HepG2 (cell line): ENCODE measurements around the gene SERPINE2. TPM values are rescaled to one million over a fixed set of nuclear protein-coding genes. Genes with fewer than 3 reads are reported as not detected.
A peak's percentile ranks its signal among the peaks of the same experiment; 100 is the strongest.

Experiments used
- ASH2L ChIP-seq: fragments of 300-600, 200-600 bp; sonication (generic); IDR thresholded peaks from 2 replicates; pipeline ENCODE4 v1.7.0; 2017; ENCODE audit warnings: low read depth, mild to moderate bottlenecking, moderate library complexity, mixed read lengths, low read length; ENCODE audit not compliant: insufficient read length
- ATF7 ChIP-seq, 2 experiments: fragments of 450-650 bp in 1 of 2; sonication (generic) in 1 of 2; formaldehyde crosslinking in 1 of 2; IDR thresholded peaks; 2 replicates each; pipeline versions ENCODE4 v1.4.0 to v1.6.1; 2016 to 2020; ENCODE audit warnings: antibody characterized with exemption in 1 of 2, mild to moderate bottlenecking in 1 of 2, missing genetic modification reagents in 1 of 2
- DMAP1 ChIP-seq: IDR thresholded peaks from 2 replicates; pipeline ENCODE4 v1.6.1; 2016
- HDAC1 ChIP-seq: sonication (generic); formaldehyde crosslinking; IDR thresholded peaks from 2 replicates; pipeline ENCODE4 v1.5.1; 2020; ENCODE audit warnings: mild to moderate bottlenecking, missing genetic modification reagents
- NFKBIZ ChIP-seq: IDR thresholded peaks from 2 replicates; pipeline ENCODE4 v1.6.1; 2018; ENCODE audit warnings: missing genetic modification reagents, missing compliant biosample characterization
- NONO ChIP-seq, 2 experiments: fragments of 450-650 bp in 1 of 2; sonication (generic) in 1 of 2; formaldehyde crosslinking in 1 of 2; IDR thresholded peaks in 1 of 2; conservative IDR thresholded peaks in 1 of 2; 2 replicates each; pipeline versions ENCODE4 v1.6.1 to v1.8.0; 2017 to 2022; ENCODE audit warnings: mild to moderate bottlenecking in 1 of 2, missing genetic modification reagents in 1 of 2, moderate library complexity in 1 of 2
- NR2F6 ChIP-seq, 2 experiments: IDR thresholded peaks; 2 replicates each; pipeline ENCODE4 v1.6.1; 2016; ENCODE audit warnings: antibody characterized with exemption in 1 of 2, mild to moderate bottlenecking in 1 of 2
- RFX5 ChIP-seq: IDR thresholded peaks from 2 replicates; pipeline ENCODE4 v1.6.1; 2011; ENCODE audit warnings: low read depth, low read length, improper control_type of control experiment
- SALL2 ChIP-seq: sonication (generic); formaldehyde crosslinking; IDR thresholded peaks from 2 replicates; pipeline ENCODE4 v1.8.1; 2023; ENCODE audit warnings: mild to moderate bottlenecking, missing genetic modification reagents, inconsistent platforms
- SIN3A ChIP-seq: IDR thresholded peaks from 2 replicates; pipeline ENCODE4 v1.6.1; 2011; ENCODE audit warnings: low read depth, mild to moderate bottlenecking, control low read depth, low read length, borderline replicate concordance
- ZNF816 ChIP-seq: sonication (generic); formaldehyde crosslinking; IDR thresholded peaks from 2 replicates; pipeline ENCODE4 v1.8.0; 2022; ENCODE audit warnings: missing genetic modification reagents, mild to moderate bottlenecking, borderline replicate concordance
- ZSCAN9 ChIP-seq: IDR thresholded peaks from 2 replicates; pipeline ENCODE4 v1.6.1; 2016; ENCODE audit warnings: borderline replicate concordance
- polyA plus RNA-seq, 8 experiments: library from polyadenylated mRNA; depleted of rRNA in 3 of 8; stranded (reverse) in 7 of 8; unstranded in 1 of 8; fragments of >200 nt; fragmentation: Illumina TruSeq in 4 of 8; extraction: Trizol in 4 of 8; gene quantifications; 2 replicates each; pipeline versions ENCODE4 v1.2.1 to v1.2.3, GENCODE V29; 2011 to 2016; ENCODE audit warnings: low read depth in 4 of 8, missing spikeins in 1 of 8, mixed read lengths in 1 of 8; ENCODE audit not compliant: insufficient read depth in 1 of 8
- total RNA-seq, 5 experiments: library from RNA; depleted of rRNA; stranded (reverse); fragments of >200 nt; fragmentation: Illumina TruSeq; extraction: Trizol; gene quantifications; 2 replicates each; pipeline ENCODE4 v1.2.3, GENCODE V29; 2016; ENCODE audit warnings: low read depth in 1 of 5
- TF ChIP-seq, protein P1 (sequence below): IDR thresholded peaks from 2 replicates; pipeline ENCODE4 v1.6.1; 2016
- TF ChIP-seq, protein P2 (sequence below): sonication (generic); formaldehyde crosslinking; IDR thresholded peaks from 2 replicates; pipeline ENCODE4 v1.8.0; 2022; ENCODE audit warnings: missing genetic modification reagents, mild to moderate bottlenecking, borderline replicate concordance
- TF ChIP-seq, protein P3 (sequence below): sonication (generic); formaldehyde crosslinking; IDR thresholded peaks from 2 replicates; pipeline ENCODE4 v1.5.1; 2020; ENCODE audit warnings: missing genetic modification reagents, mild to moderate bottlenecking, borderline replicate concordance
- TF ChIP-seq, protein P4 (sequence below): sonication (generic); formaldehyde crosslinking; IDR thresholded peaks from 2 replicates; pipeline ENCODE4 v1.9.0; 2021; ENCODE audit warnings: missing genetic modification reagents, borderline replicate concordance
- TF ChIP-seq, protein P5 (sequence below): sonication (generic); formaldehyde crosslinking; IDR thresholded peaks from 2 replicates; pipeline ENCODE4 v1.5.1; 2020; ENCODE audit warnings: mild to moderate bottlenecking, missing genetic modification reagents, moderate library complexity
- TF ChIP-seq, protein P6 (sequence below): IDR thresholded peaks from 2 replicates; pipeline ENCODE4 v1.6.1; 2016

SERPINE2 gene
- total and polyA plus RNA-seq, 2 of the 13 experiments (the other 11 are each of a cell fraction or from before 2014, with no cell fraction given), result 7.9 to 18.1 TPM

DNA sequence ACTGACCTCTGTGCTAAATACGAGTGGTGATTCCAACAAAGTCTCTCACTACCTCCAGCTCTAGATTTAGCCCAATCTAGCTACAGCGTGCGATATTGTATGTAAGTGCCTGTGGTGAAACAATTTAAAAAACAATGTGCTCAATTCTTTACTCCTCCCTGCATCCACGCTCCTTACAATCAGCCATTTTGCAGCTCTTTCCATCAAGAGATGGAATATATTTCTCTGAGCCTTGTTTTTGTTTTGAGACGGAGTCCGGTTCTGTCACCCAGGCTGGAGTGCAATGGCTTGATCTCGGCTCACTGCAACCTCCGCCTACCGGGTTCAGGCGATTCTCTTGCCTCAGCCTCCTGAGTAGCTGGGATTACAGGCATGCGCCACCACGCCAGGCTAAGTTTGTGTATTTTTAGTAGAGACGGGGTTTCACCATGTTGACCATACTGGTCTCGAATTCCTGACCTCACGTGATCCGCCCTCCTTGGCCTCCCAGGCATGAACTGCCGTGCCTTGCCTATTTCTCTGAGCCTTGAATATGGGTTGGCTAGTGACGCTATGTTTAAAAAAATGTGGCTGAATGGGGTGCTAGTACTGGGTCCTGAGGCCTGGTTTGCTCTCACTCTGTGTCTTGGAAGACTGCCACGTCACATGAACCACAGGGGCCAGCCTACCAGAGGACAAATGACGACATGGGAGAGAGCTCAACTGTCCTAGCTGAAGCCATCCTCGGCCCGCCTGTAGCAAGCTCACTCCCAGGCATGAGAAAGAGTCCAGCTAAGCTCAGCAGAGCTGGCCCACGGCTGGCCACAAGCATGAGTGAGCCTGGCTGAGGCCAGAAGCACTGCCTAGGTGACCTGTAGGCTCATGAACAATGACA is 108.7 kb downstream of the SERPINE2 start (continued):
- TF ChIP-seq, protein P1, sequence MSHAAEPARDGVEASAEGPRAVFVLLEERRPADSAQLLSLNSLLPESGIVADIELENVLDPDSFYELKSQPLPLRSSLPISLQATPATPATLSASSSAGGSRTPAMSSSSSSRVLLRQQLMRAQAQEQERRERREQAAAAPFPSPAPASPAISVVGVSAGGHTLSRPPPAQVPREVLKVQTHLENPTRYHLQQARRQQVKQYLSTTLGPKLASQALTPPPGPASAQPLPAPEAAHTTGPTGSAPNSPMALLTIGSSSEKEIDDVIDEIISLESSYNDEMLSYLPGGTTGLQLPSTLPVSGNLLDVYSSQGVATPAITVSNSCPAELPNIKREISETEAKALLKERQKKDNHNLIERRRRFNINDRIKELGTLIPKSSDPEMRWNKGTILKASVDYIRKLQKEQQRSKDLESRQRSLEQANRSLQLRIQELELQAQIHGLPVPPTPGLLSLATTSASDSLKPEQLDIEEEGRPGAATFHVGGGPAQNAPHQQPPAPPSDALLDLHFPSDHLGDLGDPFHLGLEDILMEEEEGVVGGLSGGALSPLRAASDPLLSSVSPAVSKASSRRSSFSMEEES (CRISPR knock-in tag), result peak; percentile 92
- peak; percentile 80 for TF ChIP-seq HDAC1 (CRISPR knock-in tag)
- peak; percentile 83 for TF ChIP-seq SALL2 (CRISPR knock-in tag)
- peak; percentile 87 for TF ChIP-seq ATF7 (IDR thresholded peaks at IDR 0.05)
- TF ChIP-seq ATF7 (CRISPR knock-in tag; IDR thresholded peaks at IDR 0.05), result peak; percentile 93; the same call in 1 of the 2 replicates
- TF ChIP-seq DMAP1 (CRISPR knock-in tag), result peak; percentile 95
- TF ChIP-seq ZNF816 (CRISPR knock-in tag), result peak; percentile 95
- TF ChIP-seq, protein P2, sequence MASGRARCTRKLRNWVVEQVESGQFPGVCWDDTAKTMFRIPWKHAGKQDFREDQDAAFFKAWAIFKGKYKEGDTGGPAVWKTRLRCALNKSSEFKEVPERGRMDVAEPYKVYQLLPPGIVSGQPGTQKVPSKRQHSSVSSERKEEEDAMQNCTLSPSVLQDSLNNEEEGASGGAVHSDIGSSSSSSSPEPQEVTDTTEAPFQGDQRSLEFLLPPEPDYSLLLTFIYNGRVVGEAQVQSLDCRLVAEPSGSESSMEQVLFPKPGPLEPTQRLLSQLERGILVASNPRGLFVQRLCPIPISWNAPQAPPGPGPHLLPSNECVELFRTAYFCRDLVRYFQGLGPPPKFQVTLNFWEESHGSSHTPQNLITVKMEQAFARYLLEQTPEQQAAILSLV (CRISPR knock-in tag), result peak; percentile 90; the same call in 1 of the 2 replicates
- TF ChIP-seq ZSCAN9 (CRISPR knock-in tag), result 0 out of 2 replicates have a peak, but pooled peaks have one; percentile 61
- peak; percentile 68 for TF ChIP-seq NR2F6 (IDR thresholded peaks at IDR 0.05)
- TF ChIP-seq NR2F6 (CRISPR knock-in tag; IDR thresholded peaks at IDR 0.05), result peak; percentile 84
- no peak for TF ChIP-seq NONO (IDR thresholded peaks at IDR 0.05)
- TF ChIP-seq NONO (CRISPR knock-in tag; conservative IDR thresholded peaks at IDR 0.05), result 0 out of 2 replicates have a peak, but pooled peaks have one; percentile 19
- TF ChIP-seq, protein P3, sequence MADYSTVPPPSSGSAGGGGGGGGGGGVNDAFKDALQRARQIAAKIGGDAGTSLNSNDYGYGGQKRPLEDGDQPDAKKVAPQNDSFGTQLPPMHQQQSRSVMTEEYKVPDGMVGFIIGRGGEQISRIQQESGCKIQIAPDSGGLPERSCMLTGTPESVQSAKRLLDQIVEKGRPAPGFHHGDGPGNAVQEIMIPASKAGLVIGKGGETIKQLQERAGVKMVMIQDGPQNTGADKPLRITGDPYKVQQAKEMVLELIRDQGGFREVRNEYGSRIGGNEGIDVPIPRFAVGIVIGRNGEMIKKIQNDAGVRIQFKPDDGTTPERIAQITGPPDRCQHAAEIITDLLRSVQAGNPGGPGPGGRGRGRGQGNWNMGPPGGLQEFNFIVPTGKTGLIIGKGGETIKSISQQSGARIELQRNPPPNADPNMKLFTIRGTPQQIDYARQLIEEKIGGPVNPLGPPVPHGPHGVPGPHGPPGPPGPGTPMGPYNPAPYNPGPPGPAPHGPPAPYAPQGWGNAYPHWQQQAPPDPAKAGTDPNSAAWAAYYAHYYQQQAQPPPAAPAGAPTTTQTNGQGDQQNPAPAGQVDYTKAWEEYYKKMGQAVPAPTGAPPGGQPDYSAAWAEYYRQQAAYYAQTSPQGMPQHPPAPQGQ (CRISPR knock-in tag), result no peak
- TF ChIP-seq, protein P4, sequence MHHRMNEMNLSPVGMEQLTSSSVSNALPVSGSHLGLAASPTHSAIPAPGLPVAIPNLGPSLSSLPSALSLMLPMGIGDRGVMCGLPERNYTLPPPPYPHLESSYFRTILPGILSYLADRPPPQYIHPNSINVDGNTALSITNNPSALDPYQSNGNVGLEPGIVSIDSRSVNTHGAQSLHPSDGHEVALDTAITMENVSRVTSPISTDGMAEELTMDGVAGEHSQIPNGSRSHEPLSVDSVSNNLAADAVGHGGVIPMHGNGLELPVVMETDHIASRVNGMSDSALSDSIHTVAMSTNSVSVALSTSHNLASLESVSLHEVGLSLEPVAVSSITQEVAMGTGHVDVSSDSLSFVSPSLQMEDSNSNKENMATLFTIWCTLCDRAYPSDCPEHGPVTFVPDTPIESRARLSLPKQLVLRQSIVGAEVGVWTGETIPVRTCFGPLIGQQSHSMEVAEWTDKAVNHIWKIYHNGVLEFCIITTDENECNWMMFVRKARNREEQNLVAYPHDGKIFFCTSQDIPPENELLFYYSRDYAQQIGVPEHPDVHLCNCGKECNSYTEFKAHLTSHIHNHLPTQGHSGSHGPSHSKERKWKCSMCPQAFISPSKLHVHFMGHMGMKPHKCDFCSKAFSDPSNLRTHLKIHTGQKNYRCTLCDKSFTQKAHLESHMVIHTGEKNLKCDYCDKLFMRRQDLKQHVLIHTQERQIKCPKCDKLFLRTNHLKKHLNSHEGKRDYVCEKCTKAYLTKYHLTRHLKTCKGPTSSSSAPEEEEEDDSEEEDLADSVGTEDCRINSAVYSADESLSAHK, result no peak
- TF ChIP-seq ASH2L, result peak; percentile 89
- no peak for TF ChIP-seq SIN3A
- TF ChIP-seq RFX5, result peak; percentile 75; the same call in 1 of the 2 replicates
- TF ChIP-seq, protein P5, sequence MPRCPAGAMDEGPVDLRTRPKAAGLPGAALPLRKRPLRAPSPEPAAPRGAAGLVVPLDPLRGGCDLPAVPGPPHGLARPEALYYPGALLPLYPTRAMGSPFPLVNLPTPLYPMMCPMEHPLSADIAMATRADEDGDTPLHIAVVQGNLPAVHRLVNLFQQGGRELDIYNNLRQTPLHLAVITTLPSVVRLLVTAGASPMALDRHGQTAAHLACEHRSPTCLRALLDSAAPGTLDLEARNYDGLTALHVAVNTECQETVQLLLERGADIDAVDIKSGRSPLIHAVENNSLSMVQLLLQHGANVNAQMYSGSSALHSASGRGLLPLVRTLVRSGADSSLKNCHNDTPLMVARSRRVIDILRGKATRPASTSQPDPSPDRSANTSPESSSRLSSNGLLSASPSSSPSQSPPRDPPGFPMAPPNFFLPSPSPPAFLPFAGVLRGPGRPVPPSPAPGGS (CRISPR knock-in tag), result peak; percentile 62; the same call in 1 of the 2 replicates
- TF ChIP-seq, protein P6, sequence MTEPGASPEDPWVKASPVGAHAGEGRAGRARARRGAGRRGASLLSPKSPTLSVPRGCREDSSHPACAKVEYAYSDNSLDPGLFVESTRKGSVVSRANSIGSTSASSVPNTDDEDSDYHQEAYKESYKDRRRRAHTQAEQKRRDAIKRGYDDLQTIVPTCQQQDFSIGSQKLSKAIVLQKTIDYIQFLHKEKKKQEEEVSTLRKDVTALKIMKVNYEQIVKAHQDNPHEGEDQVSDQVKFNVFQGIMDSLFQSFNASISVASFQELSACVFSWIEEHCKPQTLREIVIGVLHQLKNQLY (CRISPR knock-in tag), result peak; percentile 73
- peak; percentile 72 for TF ChIP-seq NFKBIZ (CRISPR knock-in tag)
